Activated CD4-positive, alpha-beta T cell treated with anti-CD3 and anti-CD28 coated beads for 48 hours (primary cell): ENCODE data around the gene PDE10A.
"Not testable (repeated sequence)": the region's sequence is repeated elsewhere in the genome, so short reads cannot be mapped to it uniquely, and the experiment has no call there.

Experiments
- DNase-seq: peaks from one replicate; pipeline ENCODE4 v3.0.0-alpha.2; 2020

Gene PDE10A

DNA sequence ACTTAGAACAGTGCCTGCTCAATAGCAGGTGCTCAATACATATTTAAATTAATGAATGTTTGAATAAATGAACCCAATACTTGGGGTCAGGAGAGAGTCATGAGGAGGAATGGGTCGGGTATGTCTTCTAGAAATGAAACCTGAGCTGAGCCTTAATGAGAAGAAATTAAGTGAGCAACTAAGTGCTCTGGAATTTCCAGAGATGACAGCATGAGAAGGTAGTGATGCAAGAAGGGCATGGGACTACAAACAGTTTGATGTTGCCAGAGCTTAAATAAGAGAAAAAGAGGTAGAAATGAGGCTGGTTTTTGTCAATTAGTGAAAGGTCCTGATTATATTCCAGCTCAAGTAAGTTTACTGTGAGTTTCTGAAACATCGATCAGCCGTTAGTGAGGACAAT lies 82.9 kb downstream of the PDE10A start:
- no peak for DNase-seq

- DNase-seq = no peak
These were observed 83.9 kb downstream of the PDE10A start for GRCh38 chr6:165579151-165579550.

DNA sequence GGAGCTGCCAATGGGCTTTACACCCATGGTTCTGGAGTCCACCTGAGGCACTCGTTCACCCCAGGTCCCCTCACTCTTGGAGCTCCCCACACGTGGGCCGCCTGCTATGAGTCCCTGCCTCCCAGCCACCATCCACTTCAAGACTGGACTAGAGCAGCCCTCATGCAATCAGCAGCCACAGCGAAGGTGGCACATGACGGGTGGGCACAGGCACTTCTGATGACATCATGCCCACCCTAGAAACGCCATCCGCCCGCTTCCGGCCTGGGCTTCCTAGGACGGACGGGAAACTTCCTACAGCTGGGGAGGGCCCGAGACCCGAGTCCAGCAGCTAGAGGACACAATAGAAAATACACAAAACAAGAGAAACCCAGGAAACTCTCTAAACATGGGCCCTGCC lies 85.5 kb downstream of the PDE10A start:
- no peak for DNase-seq

DNA sequence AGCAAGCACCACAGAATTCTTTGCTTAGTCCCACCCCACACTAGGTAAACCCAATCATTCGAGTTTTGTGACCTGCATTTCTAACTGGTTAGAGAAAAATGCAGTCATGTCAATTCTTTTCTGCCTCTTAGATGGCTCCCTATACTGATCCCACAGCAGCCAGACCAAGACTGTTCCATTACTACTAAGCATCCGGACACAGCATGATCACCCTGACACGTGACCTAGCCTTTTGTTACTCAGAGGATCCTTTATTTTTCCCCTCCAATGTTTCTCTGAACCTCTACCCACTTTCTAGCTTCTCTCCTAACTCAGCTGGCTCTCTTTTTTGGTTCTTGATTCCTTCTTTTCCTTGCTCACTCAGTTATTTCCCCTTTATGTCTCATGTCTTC lies 87.9 kb downstream of the PDE10A start:
- DNase-seq = no peak

DNA sequence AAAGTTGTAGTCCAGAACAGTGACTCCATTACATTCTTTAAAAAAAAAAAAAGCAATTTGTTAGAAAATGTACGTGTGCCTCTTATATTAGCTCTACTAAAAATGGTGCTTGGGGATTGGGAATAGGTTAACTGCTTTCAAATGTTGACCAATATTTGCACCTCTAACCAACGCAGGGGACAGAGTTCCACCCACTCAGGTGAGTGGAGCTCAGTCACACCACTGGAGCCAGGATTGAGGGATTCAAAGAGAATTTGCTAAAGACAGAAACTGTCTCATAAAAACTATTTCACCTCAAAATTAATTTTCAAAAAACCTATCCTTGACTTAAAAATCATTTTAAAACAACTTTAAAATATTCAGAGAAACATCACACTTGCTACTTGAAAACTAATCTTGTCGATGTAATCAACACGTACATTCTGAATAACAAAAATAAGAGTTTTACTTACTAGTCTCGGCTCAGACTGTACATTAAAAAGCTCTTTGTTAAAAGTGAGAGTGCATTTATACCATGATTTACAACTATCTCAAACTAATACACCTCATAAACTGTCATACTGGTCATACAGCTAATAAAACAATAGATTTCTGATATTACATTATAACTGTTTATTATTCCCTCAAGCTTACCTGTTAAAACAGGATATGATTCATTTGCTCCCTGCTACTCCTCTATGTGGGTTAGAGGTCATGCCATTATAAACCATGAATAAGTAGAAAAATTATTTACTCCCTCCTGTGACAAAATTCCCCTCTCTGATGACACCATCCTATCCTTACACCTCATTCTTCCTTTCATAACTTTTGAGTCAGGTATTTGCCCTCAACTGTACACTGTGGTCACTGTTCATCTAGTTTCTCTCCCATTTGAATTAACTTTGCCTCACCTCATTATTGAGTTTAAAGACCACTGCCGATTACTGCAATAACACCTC lies 88.6 kb downstream of the PDE10A start:
- no peak for DNase-seq

DNA sequence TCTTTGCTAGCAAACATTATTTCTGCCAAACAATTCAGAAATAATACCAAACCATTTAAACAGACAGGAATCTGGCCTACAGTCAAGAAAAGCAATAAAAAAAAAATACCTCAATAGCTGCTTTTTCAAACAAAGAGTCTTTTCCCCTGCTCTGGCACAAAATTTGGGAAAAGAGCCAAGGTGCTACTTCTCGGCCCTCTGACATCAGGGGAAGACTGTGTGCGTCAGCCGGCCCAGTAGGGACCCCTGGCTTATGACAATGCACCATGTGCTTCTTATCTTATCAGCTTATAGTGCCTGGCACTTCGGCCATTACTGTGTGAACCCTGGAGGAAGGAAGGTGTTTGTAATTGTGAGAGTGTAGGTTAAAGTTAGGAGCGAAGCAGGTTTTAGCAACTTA lies 89.4 kb downstream of the PDE10A start:
- DNase-seq = no peak

DNA sequence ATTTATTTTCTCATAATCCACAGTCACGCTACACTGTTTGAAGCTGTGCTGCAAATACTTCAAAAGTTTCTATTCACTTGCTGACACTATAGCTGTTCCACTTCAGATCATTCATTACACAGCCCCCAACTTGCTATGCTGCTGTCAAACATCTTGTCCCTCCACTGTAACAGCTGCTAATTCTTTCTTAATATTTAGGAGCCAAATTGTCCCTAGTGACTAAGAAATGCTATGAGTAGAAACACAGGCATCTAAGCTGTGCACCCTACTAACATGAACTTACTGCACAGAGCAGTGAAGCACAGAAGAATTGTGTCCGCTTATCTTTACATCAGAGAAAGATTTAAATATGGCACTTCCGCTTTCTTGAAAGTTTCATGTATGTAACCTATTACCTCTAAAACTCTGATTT lies 91.3 kb downstream of the PDE10A start:
- DNase-seq = no peak

DNA sequence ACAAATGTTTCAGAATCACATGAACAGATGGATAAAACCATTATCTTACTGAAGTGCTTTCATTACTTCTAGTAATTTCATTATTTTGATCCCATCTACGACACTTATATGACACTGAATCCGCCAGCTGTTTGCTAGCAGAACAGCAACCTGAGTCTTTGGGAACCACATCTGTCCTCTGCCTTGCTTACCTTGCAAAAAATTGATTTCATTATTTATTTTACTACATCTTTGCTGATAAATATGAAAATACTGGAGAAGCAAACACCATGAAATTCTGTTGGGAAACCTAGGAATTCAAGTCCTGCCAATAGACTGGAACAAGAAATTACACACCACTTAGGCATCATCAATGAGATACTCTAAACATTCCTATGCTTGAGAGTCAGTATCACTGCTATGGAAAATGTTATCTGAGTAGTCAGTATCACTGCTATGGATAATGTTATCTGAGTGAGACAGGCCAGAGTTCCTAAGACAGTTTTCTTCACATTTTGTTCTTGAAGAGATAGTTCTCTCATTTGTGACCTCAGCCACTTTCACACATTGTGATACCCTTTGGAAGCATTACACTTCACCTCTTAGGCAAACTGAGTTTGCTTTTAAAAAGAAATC lies 91.9 kb downstream of the PDE10A start:
- DNase-seq = no peak

DNA sequence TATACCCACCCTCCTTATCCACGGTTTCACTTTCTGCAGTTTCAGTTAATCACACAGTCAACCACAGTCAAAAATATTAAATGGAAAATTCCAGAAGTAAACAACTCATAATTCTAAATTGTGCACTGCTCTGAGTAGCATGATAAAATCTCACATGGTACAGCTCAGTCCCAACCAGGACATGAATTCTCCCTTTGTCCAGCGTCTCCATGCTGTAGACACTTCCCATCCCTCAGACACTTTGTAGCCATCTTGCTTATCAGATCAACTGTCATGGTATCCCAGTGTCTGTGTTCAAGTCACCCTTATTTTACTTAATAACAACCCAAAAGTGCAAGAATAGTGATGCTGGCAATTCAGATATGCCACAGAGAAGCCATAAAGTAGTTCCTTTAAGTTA lies 94.7 kb downstream of the PDE10A start:
- DNase-seq = no peak

GRCh38 chr6:165566088-165566828 lies 96.8 kb downstream of the PDE10A start:
- no peak for DNase-seq

DNA sequence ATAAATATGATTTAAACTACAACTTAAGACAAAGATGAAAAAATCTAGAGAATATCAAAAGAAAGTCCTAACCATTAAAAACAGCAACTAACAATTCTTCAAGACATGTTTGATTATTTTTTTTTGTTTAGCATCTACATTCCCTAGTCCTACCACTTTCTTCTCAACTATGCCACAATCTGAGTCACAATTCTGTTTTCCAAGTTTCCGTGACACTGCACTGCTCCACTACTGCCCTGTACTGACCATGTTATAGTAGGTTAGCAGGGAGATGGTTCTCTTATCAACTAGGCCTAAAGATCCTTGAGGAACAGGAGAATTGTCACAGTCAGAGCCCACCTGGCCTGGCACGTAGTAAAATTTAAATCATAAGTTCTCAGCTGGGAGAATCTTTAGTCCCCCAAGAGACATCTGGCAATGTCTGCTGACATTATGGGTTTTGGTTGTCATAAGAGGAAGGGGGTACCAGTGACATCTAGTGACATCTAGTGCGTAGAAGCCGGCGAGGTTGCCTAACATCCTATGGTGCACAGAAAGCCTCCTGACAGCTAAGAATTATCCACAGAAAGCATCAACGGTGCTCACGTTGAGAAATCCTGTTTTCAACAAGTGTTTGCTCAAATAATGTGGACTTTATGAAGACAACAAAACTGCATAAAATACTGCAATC lies 100.5 kb downstream of the PDE10A start:
- no peak for DNase-seq

DNA sequence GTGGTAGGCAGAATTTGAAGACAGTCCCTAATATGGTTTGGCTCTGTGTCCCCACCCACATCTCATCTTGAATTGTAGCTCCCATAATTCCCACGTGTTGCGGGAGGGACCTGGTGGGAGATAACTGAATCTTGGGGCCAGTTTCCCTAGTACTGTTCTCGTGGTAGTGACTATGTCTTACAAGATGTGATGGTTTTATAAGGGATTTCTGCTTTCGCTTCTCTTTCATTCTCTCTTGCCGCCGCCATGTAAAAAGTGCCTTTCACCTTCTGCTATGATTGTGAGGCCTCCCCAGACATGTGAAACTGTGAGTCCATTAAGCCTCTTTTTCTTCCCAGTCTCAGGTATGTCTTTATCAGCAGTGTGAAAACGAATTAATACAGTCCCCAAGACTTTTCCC lies 103.4 kb downstream of the PDE10A start:
- no peak for DNase-seq

GRCh38 chr6:165558097-165558496 lies 104.9 kb downstream of the PDE10A start:
- DNase-seq = not testable (repeated sequence)

DNA sequence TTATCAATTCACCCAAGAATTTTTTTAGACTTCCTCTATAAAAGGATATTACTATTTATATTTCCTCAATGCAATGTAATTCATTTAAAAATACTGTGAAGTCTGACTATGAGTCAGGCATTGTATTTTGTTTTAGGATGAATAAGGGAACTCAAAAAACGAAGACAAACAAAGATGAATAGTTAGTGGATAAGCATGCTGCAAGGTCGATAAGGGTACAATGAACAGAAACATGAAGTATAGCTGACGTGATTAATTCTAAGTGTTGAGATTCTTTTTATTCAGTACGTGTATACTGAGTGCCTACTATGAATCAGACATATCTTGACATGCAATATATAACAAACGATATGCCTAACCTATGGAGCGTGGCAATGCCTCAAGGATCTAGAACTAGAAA lies 105.4 kb downstream of the PDE10A start:
- DNase-seq = no peak

DNA sequence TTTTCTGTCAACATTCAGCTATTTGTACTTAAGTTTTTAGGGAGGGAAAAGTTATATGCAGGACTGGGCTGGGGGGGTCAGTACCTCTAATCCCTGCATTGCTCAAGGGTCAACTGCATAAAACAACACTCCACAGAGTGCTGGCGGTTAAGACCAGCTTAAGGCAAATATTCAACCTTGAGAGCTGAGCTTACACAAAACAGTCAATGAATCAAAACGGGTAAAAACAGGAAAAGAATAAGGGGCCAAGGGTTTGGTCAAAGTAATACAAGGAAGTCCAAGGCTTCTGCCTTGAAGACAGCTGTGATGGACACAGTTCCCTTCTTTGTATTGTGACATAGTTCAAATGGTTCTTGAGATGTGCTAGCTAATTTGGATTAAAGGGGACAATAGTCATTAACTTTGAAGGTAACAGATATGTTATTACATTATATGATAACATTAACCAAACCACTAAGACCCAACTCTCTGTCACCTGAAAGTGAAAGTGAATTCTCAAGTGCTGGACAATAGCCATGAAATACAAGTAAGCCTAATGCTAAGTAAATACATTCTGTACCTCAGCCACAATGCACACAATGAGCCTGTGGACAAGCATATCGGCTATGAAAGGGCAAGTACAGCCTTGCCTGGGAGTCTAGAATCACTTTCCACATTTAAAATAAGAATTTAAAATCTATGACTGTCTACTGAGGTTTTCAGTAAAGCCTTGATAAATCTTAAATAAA lies 106.8 kb downstream of the PDE10A start:
- no peak for DNase-seq

GRCh38 chr6:165554644-165555043 lies 108.4 kb downstream of the PDE10A start:
- DNase-seq = not testable (repeated sequence)

- DNase-seq = no peak
These were observed 110.7 kb downstream of the PDE10A start for GRCh38 chr6:165552248-165552736.

DNA sequence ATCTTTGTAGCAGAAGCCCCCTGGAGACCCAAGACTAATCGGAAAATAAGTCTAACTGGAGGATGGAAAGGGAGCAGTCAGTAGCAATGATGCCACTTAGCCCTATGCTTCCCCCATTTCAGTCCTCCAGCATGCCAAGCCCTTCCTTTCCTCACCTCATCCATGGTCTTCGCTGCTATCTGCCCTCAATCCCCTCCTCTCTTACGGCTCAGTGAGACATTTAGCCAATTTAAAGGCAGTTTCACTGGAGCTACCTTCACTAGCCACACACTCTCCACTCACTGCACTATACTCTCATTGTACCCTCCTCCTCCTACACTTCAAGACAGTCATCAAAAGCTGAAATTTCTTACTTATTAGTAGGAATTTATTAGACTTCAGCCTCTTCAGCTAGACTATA lies 111.2 kb downstream of the PDE10A start:
- DNase-seq = no peak

- no peak for DNase-seq
These were observed 114.6 kb downstream of the PDE10A start for GRCh38 chr6:165548450-165548849.

DNA sequence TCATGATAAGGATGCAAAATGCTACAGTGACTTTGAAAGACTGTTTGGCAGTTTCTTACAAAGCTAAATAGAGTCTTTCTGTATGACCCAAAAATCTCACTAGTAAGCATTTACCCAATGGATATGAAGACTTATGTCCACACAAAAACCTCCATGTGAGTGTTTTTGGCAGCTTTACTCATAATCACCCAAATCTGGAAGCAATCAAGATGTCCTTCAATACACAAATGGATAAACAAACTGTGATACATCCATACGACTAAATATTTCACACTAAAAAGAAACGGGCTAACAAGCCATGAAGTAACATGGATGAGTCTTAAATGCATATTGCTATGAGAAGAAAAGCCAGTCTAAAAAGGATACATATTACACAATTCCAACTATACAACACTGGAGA lies 117.2 kb downstream of the PDE10A start:
- DNase-seq = no peak

GRCh38 chr6:165543781-165544180 lies 119.3 kb downstream of the PDE10A start:
- no peak for DNase-seq

- no peak for DNase-seq
These were observed 126.1 kb downstream of the PDE10A start for GRCh38 chr6:165536911-165537310.
